ENCODE data around the gene PAPOLG. TPM values are rescaled to one million over a fixed set of nuclear protein-coding genes. Genes with fewer than 3 reads are reported as not detected.

Gene PAPOLG
- total and polyA plus RNA-seq, 2 of the 13 experiments (the other 11 are each of a cell fraction or from before 2014, with no cell fraction given): 10.1 to 10.4 TPM

DNA sequence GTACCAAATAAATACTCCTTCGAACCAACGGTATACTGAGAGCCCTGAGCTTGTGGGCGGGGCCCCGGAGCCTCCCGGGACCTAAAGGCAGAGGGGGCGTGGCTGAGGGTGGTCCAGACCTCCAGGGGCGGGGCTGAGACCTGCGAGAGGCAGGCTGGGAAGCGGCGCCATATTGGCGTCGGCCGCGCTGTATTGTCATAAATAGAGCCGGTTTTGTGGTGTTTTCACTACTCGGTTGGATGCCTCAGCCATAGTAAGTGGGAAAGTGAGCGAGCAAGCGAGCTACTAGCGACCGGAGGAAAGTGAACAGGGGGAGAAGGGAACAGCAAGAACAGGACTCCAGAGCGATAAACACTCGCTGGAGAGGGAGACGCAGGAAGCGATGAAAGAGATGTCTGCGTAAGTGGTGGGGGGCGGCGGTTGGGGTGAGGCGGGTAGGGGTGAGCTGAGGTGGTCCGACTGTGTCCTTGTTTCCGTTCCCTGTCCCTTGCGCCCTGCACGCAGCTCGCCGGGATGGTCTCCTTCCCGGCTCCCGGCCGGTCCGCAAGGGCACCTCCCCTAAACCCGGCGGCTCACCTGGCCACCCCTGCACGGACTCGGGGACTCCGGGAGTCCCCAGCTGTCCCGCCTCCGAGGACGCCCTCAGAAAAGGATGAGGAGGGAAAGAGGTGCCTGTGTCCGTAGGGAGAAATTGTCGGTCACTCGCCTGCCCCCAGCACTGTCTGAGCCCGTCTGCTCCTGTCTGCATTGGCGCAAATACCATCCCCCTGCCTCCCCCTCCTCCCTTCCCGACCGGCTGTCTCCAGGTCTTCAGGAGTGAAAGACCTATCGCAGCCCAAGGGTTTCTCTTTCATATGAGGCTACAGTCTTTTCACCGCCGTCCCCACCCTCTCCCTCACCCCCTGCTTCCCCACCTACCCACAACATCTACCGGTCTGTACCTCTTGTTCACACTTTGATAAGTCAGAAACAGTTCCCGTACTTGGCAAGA lies at the start of gene PAPOLG (continued):
- peak; percentile 89 for TF ChIP-seq ZNF143 (CRISPR knock-in tag; IDR thresholded peaks at IDR 0.05)
- TF ChIP-seq, protein P1, sequence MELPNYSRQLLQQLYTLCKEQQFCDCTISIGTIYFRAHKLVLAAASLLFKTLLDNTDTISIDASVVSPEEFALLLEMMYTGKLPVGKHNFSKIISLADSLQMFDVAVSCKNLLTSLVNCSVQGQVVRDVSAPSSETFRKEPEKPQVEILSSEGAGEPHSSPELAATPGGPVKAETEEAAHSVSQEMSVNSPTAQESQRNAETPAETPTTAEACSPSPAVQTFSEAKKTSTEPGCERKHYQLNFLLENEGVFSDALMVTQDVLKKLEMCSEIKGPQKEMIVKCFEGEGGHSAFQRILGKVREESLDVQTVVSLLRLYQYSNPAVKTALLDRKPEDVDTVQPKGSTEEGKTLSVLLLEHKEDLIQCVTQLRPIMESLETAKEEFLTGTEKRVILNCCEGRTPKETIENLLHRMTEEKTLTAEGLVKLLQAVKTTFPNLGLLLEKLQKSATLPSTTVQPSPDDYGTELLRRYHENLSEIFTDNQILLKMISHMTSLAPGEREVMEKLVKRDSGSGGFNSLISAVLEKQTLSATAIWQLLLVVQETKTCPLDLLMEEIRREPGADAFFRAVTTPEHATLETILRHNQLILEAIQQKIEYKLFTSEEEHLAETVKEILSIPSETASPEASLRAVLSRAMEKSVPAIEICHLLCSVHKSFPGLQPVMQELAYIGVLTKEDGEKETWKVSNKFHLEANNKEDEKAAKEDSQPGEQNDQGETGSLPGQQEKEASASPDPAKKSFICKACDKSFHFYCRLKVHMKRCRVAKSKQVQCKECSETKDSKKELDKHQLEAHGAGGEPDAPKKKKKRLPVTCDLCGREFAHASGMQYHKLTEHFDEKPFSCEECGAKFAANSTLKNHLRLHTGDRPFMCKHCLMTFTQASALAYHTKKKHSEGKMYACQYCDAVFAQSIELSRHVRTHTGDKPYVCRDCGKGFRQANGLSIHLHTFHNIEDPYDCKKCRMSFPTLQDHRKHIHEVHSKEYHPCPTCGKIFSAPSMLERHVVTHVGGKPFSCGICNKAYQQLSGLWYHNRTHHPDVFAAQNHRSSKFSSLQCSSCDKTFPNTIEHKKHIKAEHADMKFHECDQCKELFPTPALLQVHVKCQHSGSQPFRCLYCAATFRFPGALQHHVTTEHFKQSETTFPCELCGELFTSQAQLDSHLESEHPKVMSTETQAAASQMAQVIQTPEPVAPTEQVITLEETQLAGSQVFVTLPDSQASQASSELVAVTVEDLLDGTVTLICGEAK (IDR thresholded peaks at IDR 0.05): no peak
- TF ChIP-seq, protein P1 (CRISPR knock-in tag; IDR thresholded peaks at IDR 0.05): no peak; the same call in 1 of the 2 replicates
- TF ChIP-seq, protein P2, sequence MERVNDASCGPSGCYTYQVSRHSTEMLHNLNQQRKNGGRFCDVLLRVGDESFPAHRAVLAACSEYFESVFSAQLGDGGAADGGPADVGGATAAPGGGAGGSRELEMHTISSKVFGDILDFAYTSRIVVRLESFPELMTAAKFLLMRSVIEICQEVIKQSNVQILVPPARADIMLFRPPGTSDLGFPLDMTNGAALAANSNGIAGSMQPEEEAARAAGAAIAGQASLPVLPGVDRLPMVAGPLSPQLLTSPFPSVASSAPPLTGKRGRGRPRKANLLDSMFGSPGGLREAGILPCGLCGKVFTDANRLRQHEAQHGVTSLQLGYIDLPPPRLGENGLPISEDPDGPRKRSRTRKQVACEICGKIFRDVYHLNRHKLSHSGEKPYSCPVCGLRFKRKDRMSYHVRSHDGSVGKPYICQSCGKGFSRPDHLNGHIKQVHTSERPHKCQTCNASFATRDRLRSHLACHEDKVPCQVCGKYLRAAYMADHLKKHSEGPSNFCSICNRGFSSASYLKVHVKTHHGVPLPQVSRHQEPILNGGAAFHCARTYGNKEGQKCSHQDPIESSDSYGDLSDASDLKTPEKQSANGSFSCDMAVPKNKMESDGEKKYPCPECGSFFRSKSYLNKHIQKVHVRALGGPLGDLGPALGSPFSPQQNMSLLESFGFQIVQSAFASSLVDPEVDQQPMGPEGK (CRISPR knock-in tag; IDR thresholded peaks at IDR 0.05): peak; percentile 28; the same call in 1 of the 2 replicates
- peak; percentile 77; the same call in 1 of the 2 replicates for TF ChIP-seq SP5 (CRISPR knock-in tag; IDR thresholded peaks at IDR 0.05; ENCODE audit: borderline replicate concordance, low read depth)
- no peak for TF ChIP-seq TEAD2 (CRISPR knock-in tag; IDR thresholded peaks at IDR 0.05)
- TF ChIP-seq ZFP62 (CRISPR knock-in tag; IDR thresholded peaks at IDR 0.05): no peak
- TF ChIP-seq GZF1 (CRISPR knock-in tag; IDR thresholded peaks at IDR 0.05): no peak
- no peak; the same call in 1 of the 2 replicates for TF ChIP-seq HMG20A (CRISPR knock-in tag; IDR thresholded peaks at IDR 0.05; ENCODE audit: borderline replicate concordance)
- TF ChIP-seq, protein P3, sequence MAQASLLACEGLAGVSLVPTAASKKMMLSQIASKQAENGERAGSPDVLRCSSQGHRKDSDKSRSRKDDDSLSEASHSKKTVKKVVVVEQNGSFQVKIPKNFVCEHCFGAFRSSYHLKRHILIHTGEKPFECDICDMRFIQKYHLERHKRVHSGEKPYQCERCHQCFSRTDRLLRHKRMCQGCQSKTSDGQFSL (CRISPR knock-in tag; IDR thresholded peaks at IDR 0.05): no peak
- TF ChIP-seq DNMT3B (CRISPR knock-in tag; conservative IDR thresholded peaks at IDR 0.05): peak; percentile 52; the same call in 1 of the 2 replicates
- no peak for TF ChIP-seq HCFC1 (IDR thresholded peaks at IDR 0.05; ENCODE audit: low read depth, low read length)
- TF ChIP-seq, protein P4, sequence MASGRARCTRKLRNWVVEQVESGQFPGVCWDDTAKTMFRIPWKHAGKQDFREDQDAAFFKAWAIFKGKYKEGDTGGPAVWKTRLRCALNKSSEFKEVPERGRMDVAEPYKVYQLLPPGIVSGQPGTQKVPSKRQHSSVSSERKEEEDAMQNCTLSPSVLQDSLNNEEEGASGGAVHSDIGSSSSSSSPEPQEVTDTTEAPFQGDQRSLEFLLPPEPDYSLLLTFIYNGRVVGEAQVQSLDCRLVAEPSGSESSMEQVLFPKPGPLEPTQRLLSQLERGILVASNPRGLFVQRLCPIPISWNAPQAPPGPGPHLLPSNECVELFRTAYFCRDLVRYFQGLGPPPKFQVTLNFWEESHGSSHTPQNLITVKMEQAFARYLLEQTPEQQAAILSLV (CRISPR knock-in tag; IDR thresholded peaks at IDR 0.05; ENCODE audit: borderline replicate concordance): peak; percentile 72; the same call in 1 of the 2 replicates
- no peak for TF ChIP-seq NKX3-1 (CRISPR knock-in tag; IDR thresholded peaks at IDR 0.05)

All from HepG2 (cell line).